IMR-90 (cell line): ENCODE measurements around the gene RCCD1. TPM values are rescaled to one million over a fixed set of nuclear protein-coding genes. Genes with fewer than 3 reads are reported as not detected.

Experiments used
- FOS ChIP-seq: fragments of 150-350 bp; IDR thresholded peaks from 2 replicates; pipeline ENCODE4 v1.6.1; 2016; ENCODE audit warnings: low read depth, low read length
- MAFK ChIP-seq: IDR thresholded peaks from 2 replicates; pipeline ENCODE4 v1.6.1; 2012; ENCODE audit warnings: low read depth, low read length, improper control_type of control experiment
- RCOR1 ChIP-seq: IDR thresholded peaks from 2 replicates; pipeline ENCODE4 v1.6.1; 2012; ENCODE audit warnings: mild to moderate bottlenecking, low read length, improper control_type of control experiment; ENCODE audit not compliant: insufficient replicate concordance
- polyA plus RNA-seq, 3 experiments: library from polyadenylated mRNA; depleted of rRNA; stranded (reverse); fragments of >200 nt; gene quantifications; 2 replicates each; pipeline ENCODE4 v1.2.3, GENCODE V29; 2012; ENCODE audit warnings: low replicate concordance in 1 of 3
- total RNA-seq: library from RNA; depleted of rRNA; stranded (reverse); fragments of >200 nt; gene quantifications from 2 replicates; pipeline ENCODE4 v1.2.3, GENCODE V29; 2012
- TF ChIP-seq, protein P1 (sequence below): conservative IDR thresholded peaks from 2 replicates; pipeline ENCODE4 v1.5.1; 2012; ENCODE audit warnings: mild to moderate bottlenecking, low read depth, low read length, improper control_type of control experiment

The RCCD1 gene
- total and polyA plus RNA-seq, 2 of the 4 experiments (the other 2 are of a cell fraction): 3.9 to 9.9 TPM

DNA sequence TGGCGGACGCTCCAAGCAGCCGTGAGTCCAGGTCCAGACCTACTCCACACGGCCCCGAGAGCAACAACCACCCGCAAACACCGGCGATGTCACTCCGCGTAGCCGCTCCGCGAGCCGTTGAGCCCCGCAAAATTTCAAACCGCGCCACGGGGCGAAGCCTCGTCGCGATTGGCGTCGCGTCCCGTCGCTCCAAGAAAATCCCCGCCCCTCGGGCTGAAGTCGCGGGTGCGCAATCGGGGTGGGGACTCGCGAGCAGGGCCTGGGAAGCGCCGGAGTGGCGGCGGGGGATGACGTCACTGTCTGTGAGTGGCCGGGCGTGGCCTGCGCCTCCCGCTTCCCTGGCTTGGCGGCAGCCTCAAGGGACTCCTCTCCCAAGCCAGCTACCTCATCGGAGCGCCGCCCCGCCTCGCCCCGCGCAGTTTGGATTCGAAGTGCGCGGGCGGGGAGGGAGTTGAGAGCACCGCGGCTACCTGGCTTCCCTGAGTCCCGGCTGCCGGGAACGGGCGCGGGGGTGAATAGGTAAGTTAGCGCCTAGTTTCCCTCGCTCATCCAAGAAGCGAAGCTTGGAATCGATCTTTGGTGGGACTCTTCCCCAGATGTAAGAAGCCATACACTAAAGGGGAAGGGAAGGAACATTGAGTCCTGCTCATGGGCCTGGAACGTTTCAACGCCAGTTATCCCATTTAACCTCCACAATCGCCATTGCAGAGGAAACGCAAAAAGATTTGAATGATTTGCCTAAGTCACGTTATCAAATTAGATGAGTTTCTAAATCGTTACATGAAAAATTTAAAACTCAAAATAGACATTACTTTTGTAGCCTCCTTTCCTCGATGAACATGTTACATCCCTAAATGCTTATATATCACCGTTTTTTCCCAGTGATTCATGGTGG is 40.0 kb downstream of the RCCD1 start, which contains the start of gene PRC1 (continued):
- TF ChIP-seq, protein P1, sequence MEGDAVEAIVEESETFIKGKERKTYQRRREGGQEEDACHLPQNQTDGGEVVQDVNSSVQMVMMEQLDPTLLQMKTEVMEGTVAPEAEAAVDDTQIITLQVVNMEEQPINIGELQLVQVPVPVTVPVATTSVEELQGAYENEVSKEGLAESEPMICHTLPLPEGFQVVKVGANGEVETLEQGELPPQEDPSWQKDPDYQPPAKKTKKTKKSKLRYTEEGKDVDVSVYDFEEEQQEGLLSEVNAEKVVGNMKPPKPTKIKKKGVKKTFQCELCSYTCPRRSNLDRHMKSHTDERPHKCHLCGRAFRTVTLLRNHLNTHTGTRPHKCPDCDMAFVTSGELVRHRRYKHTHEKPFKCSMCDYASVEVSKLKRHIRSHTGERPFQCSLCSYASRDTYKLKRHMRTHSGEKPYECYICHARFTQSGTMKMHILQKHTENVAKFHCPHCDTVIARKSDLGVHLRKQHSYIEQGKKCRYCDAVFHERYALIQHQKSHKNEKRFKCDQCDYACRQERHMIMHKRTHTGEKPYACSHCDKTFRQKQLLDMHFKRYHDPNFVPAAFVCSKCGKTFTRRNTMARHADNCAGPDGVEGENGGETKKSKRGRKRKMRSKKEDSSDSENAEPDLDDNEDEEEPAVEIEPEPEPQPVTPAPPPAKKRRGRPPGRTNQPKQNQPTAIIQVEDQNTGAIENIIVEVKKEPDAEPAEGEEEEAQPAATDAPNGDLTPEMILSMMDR: no peak
- TF ChIP-seq FOS (peak; percentile 39; the same call in 1 of the 2 replicates), RCOR1 (no peak), MAFK (no peak)
